ENCODE data around the gene BACH2.
"Not testable (repeated sequence)": the region's sequence is repeated elsewhere in the genome, so short reads cannot be mapped to it uniquely, and the experiment has no call there.

Gene BACH2

DNA sequence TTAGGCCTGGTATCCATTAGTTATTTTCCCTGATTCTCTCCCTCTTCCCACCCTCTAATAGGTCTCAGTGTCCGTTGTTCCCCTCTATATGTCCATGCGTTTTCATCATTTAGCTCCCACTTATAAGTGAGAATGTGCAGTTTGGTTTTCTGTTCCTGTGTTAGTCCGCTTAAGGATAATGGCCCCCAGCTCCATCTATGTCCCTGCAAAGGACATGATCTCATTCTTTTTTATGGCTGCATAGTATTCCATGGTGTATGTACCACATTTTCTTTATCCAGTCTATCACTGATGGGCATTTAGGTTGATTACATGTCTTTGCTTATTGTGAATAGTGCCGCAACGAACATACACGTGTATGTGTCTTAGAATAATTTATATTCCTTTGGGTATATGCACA lies 14.4 kb downstream of the BACH2 start:
- DNase-seq (ENCODE audit: low read depth in 1 of 2, low spot score in 1 of 2): not testable (repeated sequence)

DNA sequence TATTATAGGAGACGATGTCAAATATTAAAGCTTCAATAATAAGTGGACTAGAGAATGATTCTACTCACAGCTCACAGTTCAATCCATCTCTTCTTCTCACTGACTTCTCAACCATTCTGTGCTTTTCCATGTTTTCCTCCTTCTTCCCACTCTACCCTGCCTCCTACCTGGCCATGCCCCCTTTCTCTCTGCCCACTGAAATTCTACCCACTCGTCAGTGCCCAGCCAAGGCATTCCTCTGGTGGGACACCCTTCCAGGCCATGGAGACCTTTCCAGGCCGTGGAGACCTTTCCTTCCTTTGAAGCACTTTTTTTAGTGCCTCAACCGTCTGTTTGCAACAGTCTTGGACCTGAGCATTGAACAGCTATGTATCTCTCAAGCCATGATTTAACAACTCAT lies 18.5 kb downstream of the BACH2 start:
- DNase-seq (ENCODE audit: low read depth in 1 of 2, low spot score in 1 of 2): no peak

DNA sequence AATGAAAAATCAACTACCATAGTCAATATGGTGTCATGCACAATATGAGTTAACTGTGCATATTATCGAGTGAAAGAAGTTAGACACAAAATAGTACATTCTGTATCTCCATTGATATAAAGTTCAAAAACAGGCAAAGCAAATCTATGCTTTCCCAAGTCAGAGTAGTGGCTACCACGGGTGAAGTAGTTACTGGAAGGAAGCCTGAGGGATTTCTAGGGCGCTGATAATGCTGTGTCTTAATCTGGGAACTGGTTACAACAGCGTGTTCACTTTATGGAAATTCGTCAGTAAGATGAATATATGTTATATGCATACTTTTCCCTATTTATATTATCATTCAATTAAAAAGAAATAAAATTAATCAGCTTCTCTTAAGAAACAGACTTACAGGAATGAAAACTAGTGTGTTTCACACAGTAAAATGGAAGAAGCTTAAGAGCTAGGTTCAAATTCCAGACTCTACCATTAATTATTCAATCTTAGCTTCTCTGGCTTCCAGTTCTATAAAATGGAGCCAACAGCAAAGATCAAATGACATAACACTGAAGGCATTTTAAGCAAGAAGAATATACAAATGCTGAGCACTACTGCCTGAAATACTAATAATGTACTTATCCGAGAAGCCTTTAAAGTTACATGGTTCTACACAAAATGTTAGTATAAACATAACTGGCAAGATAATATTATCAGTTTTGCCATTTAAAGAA lies 19.2 kb downstream of the BACH2 start:
- no peak for DNase-seq (ENCODE audit: low read depth in 1 of 2, low spot score in 1 of 2)

DNA sequence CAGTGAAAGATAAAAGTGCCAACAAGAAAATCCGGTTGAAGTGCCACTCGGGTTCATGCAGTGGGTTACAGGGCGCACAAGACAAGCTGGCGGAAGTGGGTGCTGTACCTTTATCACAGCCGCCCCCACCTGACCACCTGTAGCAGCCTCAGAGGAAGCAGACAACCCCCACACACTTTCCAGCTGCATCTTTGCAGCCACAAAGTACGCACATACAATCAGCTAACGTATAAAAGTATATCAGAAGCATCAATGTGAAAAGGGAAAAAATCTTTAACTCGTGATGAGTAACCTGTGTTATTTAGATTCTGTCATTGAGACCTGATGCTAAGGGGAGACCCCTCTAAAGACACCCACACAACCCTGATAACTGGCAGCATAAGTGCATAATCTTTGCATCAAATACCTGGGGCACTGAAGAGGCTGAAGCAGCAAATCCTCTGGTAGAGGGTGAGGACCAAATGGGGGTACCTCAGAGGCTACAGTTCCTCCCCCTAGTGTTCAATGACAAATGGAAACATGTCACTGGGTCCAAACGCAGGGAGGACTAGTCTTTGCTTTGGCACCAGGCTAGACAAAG lies 22.1 kb downstream of the BACH2 start:
- DNase-seq (ENCODE audit: low read depth in 1 of 2, low spot score in 1 of 2): peak; percentile 69 to 75

DNA sequence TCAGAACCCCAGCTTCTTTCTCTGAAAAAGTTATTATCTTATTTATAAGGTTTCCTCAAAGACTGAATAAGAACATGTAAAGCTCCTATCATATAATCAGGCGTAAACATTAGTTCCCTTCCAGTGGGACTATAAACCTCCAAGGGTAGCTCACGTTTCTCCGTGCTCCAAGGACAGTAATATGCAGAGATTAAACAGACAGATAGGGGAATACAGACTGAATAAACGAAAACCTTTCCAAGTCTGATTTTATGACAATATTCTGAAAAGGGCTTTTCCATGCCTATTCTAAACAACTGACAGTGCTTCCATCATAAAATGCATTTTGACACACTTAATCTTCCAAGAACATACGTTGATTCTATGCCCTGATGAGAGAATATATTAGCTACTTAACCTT lies 22.8 kb downstream of the BACH2 start:
- no peak for DNase-seq (ENCODE audit: low read depth in 1 of 2, low spot score in 1 of 2)

DNA sequence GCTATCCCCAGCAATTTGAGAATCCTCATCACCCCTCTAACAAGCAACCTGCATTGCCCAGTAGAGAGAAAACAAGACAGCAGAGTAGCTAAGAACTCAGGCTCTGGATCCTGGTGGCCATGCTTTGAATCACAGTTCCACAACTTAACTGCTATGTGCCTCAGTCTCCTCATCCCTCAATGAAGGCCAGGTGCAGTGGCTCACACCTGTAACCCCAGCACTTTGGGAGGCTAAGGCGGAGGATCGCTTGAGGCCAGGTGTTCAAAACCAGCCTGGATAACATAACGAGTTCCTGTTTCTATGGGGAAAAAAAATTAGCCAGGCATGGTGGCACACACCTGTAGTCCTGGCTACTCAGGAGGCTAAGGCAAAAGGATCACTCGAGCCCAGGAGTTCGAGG lies 23.7 kb downstream of the BACH2 start:
- no peak for DNase-seq (ENCODE audit: low read depth in 1 of 2, low spot score in 1 of 2)

DNA sequence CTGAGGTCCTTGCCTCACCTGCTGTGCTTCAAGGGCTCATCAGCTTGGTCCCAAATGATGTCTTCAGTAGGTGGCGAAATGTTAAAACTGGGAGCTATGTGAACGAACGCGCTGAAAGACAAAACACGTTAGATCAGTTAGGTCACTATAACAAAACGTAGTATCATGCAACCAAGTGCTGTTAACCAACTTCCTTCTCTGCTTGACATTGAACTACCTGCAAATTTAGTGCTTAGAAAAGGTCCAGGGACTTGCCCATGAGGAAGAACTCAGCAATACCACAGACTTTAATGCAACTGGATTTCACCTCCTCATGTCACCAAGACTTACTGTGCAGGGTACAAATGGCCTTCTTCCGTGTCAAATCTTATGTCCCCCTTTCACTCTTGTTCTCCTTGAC lies 24.8 kb downstream of the BACH2 start:
- DNase-seq (ENCODE audit: low read depth in 1 of 2, low spot score in 1 of 2): no peak

DNA sequence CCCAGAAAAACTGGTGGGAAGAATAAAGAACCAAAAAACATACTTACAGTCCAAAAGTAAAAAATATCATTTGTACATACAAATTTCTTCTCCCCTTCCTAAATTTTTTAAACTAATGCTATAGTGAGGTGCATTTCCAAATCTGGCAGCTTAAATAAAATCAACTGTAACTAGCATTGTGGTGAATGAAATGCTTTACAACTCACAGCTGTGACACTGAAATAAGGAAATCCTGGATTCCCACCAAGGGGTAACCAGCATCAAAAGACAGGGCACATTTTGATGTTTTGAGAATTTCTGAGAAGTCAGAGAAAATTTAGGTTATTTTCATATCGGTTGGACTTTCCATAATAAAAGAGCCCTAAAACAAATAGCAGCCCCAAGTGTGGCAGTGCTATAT lies 27.3 kb downstream of the BACH2 start:
- no peak for DNase-seq (ENCODE audit: low read depth in 1 of 2, low spot score in 1 of 2)

DNA sequence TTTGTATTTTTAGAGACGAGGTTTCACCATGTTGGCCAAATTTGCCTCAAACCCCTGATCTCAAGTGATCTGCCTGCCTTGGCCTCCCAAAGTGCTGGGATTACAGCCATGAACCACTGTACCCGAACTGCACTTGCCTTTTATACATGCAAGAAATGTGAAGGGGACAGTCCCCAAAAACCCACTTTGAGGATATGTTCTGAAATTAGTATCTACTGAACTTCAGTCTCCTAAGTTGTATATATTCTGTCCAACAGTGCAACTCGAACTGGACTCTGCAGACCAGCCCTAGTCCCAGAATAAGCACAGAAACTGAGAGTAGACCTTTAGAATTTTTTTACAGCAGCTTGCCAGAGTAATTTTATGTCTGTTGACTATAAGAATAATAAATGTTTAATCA lies 28.5 kb downstream of the BACH2 start:
- DNase-seq (ENCODE audit: low read depth in 1 of 2, low spot score in 1 of 2): no peak

DNA sequence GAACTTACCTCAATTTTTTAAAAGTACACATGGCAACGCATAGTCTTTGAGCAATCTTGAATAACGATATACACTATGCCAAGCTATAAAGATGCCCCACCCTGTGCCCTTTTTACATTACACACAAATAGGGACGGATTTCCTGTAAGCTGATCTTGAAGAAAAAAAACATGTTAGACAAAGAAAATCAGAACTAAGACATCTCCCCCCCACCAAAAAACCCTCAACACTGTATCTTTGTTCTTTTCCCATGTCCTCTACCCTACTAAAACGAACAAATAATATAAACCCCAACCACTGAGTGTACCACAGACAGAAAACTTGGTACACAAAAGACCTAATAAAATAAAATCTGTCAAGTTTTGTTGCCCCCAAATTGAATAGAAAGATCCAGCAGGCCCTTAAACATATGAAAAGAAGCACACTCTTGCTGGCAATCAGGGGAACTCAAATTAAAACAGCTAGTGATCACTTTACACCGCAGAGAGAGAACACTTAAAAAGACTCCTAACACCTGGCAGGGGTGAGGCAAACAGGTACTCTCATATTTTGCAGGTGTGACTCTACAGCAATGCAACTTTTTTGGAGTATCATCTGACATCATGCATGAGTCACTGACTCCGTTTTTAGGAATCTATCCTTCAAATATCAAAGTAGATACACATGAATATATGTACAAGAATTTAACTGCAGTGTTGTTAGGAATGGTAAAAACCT lies 29.6 kb downstream of the BACH2 start:
- no peak for DNase-seq (ENCODE audit: low read depth in 1 of 2, low spot score in 1 of 2)

DNA sequence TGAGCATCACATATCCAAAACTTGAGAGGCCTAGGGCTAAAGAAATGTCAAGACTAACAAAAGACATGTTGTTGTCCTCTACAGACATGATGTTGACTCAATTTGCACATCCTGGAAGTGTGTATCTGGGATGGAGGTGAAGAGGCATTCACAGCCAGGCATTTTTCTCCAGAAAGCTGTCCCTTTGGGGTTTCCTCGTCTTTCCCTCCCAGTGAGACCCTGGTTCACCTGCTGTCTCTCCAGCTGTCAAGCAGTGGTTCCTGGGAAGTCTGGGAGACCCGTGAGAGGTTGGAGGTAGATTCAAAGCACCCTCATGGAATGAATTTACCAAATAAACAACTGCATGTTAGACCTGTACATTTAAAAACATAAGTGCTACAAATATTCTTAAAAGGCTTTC lies 32.1 kb downstream of the BACH2 start:
- DNase-seq (ENCODE audit: low read depth in 1 of 2, low spot score in 1 of 2): no peak

DNA sequence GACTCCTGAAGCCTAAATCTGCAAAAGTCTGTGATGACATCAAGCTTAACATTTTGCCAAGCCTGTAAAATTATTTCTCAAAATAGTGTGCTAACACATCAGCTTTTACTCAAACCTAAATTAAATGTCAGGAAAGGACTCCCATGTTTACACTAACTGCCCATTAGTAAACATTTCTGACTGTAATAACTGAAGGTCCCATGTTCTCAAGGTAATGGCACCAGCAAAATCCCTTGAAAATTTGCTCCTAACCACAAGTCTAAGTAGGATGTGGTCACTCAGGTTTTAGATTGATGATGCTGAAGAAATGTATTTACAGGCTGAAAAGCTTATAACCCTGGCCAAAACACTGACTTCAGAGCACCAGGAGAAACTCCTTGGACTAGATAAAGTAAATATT lies 33.0 kb downstream of the BACH2 start:
- DNase-seq (ENCODE audit: low read depth in 1 of 2, low spot score in 1 of 2): no peak

DNA sequence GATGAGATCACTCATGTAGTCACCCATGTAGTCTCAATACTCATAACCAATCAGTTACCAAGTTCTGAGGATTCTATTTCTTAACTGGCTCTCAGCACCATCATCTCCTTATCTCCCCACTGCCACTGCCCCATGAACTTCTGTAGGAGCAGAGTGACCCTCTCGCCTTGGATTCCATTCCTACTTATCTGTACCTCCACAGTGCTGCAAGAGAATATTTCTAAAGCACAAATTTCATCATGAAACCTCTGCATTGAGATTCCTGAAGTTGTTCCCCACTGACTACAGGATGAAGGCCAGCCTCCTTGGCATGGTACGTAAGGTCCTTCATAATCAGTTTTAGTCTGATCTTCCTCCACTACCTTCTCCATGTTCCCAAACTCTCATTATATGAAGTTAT lies 34.8 kb downstream of the BACH2 start:
- DNase-seq (ENCODE audit: low read depth in 1 of 2, low spot score in 1 of 2): no peak

DNA sequence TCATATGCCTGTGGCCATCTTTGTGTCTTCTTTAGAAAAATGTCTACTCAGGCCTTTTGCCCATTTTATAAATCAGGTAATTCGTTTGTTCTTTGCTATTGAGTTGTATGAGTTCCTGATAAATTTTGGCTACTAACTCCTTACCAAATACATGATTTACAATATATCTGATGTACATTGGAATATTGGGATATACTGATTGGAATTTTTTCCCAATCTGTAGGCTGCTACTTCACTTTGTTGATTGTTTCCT lies 39.2 kb downstream of the BACH2 start:
- no peak for DNase-seq (ENCODE audit: low read depth in 1 of 2, low spot score in 1 of 2)

DNA sequence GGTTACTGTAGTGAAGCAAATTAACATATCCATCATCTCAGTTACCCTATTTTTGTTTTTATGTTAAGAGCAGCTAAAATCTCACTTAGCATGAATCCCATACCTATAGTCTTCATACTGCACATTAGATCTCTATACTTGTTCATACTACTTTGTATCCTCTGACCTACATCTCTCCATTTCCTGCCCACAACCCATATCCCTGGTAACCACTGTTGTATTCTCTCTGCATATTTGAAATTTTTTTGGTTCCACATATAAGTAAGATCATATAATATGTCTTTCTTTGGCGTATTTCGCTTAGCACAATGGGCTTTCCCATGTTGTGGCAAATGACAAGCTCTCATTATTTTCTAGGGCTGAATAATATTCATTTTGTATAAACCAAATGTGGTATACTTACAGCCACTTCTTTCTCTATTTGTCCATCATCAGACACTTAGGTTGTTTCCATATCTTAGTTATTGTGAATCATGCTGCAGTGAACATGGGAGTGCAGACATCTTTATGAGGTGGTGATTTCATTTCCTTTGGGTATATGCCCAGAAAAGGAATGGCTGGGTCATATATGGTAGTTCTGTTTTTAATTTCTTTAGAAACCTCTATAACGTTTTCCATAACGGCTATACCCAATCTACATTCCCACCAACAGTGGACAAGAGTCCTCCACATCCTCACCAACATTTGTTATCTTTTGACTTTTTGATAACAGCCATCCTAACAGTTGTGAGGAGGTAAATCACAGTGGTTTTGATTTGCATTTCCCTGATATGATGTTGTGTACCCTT lies 39.8 kb downstream of the BACH2 start:
- DNase-seq (ENCODE audit: low read depth in 1 of 2, low spot score in 1 of 2): no peak

DNA sequence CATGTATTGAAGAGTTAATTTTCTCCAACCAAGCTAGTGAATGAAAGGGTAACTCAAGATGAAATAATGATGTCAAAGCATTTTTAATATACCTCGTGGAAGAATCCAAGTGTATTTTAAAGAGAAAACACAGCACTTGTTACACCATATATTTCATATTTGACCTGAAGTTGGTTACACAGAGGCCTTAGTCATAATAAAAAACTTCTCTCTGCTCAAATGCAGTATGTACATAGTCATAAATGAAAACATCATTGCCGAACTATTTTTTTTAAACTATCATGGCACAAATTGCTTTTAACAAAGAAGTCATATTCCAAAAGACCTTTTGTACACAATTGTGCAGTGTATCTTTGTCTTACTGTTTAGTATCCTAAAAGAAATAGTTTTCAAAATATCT lies 43.0 kb downstream of the BACH2 start:
- DNase-seq (ENCODE audit: low read depth in 1 of 2, low spot score in 1 of 2): no peak

DNA sequence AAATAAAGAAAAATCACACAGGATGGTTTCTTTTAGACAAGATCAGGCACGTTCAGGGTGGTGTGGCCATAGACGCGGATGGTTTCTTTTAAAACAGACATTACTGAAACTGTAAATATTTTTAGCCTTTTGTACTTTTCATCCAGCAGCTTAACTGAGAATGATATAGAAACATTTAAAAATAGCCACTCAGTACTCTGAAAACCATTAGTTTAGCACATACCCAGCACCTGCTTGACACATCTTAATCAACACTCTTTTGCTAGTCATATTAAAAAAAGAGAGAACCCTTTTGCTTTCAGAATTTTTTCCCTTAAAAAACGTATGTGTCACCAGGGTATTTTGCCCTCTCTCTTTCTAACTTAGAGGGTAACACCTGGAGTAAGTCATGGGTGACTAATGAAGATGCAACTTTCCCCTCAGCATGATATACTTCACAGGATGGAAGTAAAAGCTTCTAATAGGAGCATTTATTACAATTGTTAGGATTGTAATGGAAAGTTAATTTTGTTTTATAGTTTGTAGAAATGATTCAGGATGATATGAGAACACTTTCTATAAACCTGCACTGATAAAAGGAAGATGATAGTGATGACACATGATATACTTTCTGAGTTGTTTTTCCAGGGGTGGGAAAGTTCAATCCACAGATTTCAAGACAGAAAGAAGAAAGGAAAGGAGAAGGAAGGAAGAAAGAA lies 45.2 kb downstream of the BACH2 start:
- DNase-seq (ENCODE audit: low read depth in 1 of 2, low spot score in 1 of 2): no peak

DNA sequence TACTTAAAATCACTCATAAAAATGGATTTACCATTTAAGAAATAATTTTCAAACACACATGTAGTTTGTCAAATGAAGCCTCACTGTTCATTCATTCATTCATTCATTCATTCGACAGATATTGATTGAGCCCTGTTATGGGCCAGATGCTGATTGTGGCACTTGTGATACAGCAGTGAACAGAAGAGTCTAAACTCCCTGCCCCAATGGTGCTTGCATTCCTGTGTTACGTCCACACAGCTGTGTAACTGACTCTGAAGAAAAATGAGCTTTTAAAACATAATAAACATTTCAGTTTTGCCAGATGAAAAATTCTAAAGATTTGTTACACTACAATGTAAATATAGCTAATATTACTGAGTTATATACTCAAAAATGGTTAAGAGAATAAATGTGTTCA lies 46.2 kb downstream of the BACH2 start:
- no peak for DNase-seq (ENCODE audit: low read depth in 1 of 2, low spot score in 1 of 2)

DNA sequence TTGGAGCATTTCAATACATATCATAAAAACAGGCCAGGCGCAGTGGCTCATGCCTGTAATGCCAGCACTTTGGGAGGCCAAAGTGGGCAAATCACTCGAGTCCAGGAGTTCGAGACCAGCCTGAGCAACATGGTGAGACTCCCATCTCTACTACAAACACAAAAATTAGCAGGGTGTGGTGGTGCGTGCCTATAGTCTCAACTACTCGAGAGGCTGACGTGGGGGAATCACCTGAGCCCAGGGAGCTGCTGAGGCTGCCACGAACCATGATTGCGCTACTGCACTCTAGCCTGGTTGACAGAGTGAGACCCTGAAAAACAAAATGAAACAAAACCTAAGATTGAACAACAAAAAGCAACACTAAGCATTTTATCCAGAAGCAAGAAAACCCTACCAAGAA lies 47.2 kb downstream of the BACH2 start:
- DNase-seq (ENCODE audit: low read depth in 1 of 2, low spot score in 1 of 2): no peak

DNA sequence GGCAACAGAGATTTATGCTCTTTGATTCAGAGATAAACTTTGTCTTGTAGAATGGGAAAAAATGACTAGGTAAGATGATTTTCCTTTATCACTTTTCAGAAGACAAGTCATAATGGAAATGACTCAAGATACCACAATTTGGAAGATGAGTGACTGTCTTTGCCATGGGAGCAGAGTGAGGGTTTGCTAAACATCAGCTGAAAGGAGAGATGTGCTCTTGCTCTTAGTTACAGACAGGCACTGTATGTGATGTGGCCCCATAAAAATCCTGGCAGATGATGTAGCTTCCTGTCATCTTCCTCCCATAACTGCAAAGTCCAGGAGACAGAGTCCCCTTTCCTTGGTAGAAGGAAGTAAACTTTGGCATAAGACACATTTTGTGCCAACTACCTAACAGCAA lies 47.6 kb downstream of the BACH2 start:
- no peak for DNase-seq (ENCODE audit: low read depth in 1 of 2, low spot score in 1 of 2)

DNA sequence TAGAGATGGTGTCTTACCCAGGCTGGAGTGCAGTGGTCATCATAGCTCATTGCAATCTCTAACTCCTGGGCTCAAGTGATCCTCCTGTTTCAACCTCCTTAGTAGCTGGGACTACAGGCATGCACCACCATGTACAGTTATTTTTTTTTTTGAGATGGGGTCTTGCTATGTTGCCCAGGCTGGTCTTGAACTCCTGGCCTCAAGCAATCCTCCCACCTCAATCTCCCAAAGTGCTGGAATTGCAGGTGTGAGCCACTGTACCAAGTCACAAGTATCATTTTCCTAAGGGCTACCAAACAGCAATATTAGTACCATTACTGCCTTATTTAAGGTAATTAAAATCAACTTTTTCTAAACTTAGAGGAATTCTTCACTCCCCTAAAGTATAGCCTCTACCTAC lies 49.4 kb downstream of the BACH2 start:
- no peak for DNase-seq (ENCODE audit: low read depth in 1 of 2, low spot score in 1 of 2)

All from stimulated activated CD4-positive, alpha-beta T cell treated with anti-CD3 and anti-CD28 coated beads, Interleukin-15, amount 100 ng/mL, for 1 hour (primary cell).